Body of pancreas (tissue), 4 donors: ENCODE data around the gene POLR3K. TPM values are rescaled to one million over a fixed set of nuclear protein-coding genes. Genes with fewer than 3 reads are reported as not detected.
A peak's percentile ranks its signal among the peaks of the same experiment; 100 is the strongest.

Source experiments
- ATAC-seq: fragments of 150-250 bp; one replicate; pipeline ENCODE4 v1.9.1; 2016
- DNase-seq, 4 donors: peaks; one replicate each; pipeline ENCODE4 v3.0.0-alpha.2; 2019
- H3K27ac ChIP-seq, 4 donors: fragments of 200-600 bp; sonication (generic); 1 replicate in 3 of 4; 2 replicates in 1 of 4; pipeline versions ENCODE4 v1.5.1 to v1.6.1; 2016 to 2019; ENCODE audit warnings: mild to moderate bottlenecking in 1 of 4, mixed read lengths in 1 of 4, moderate library complexity in 1 of 4
- H3K27me3 ChIP-seq, 2 donors: fragments of 200-600 bp; sonication (generic); one replicate each; pipeline ENCODE4 v1.6.0; 2016; ENCODE audit warnings: mild to moderate bottlenecking in 1 of 2
- H3K36me3 ChIP-seq, 2 donors: fragments of 200-600 bp; sonication (generic); replicated peaks in 1 of 2; 2 replicates each; pipeline ENCODE4 v1.5.1; 2016; ENCODE audit warnings: low read depth in 2 of 2; ENCODE audit not compliant: insufficient read depth in 1 of 2
- H3K4me1 ChIP-seq: fragments of 200-600 bp; sonication (generic); one replicate; pipeline ENCODE4 v1.6.0; 2016
- H3K4me3 ChIP-seq, 2 donors: fragments of 200-600 bp; sonication (generic); 1 replicate in 1 of 2; 2 replicates in 1 of 2; pipeline ENCODE4 v1.5.1; 2016 to 2019
- H3K9me3 ChIP-seq, 3 donors: fragments of 200-600 bp; sonication (generic); 1 replicate in 2 of 3; 2 replicates in 1 of 3; pipeline ENCODE4 v1.5.1; 2016
- CTCF ChIP-seq, 7 experiments: fragments of 450-650 bp in 4 of 7; fragments of 200-600 bp in 3 of 7; sonication (generic) in 3 of 7; IDR thresholded peaks; one replicate each; pipeline ENCODE4 v1.5.1; 2016 to 2019; ENCODE audit warnings: antibody characterized with exemption in 7 of 7
- POLR2A ChIP-seq, 3 donors: fragments of 450-650 bp; IDR thresholded peaks; one replicate each; pipeline ENCODE4 v1.6.1; 2016; ENCODE audit warnings: antibody characterized with exemption in 3 of 3, mild to moderate bottlenecking in 2 of 3
- WGBS, 2 donors: methylation state at CpG; one replicate each; pipeline ENCODE4 v1.1.5; 2017; 5-methylcytosine and 5-hydroxymethylcytosine counted together
- intact Hi-C: fragments of 100-400 bp; cut with DNase I; formaldehyde crosslinking; loops from one replicate; pipeline ENCODE4 v1.15.1; 2023
- total RNA-seq, 2 donors: library from RNA; depleted of rRNA; stranded (reverse); fragments of >200 nt; gene quantifications; one replicate each; pipeline ENCODE4 v1.1.0, GENCODE V29; 2016

Gene POLR3K
- total RNA-seq, 2 donors from 2014 or later = 2.6 to 5.6 TPM

DNA sequence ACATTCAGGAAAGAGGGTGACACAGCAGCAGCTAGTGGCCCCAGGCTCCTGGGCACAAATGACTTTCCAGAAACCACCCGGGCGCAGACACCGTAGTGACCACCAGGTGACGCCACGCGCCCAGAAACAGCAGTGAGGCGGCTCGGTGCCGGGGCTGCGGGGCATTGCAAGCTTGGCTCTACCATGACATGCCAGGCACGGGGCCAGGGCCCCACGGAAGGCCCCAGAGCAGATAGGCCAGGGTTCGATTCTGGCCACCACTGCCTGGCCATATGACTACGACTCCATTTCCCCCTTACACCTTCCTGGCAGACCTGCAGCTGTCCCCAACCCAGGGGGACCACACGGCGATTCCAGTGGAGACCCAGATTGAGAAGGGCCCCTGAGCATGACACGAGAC, 12.3 kb upstream of the POLR3K start:
- ATAC-seq = peak; percentile 85
- Histone ChIP-seq H3K36me3 (no peaks in the 10 kb centered on the region), H3K27me3 (no peaks in the 10 kb centered on the region), H3K4me1 (peaks cover 24% of the 10 kb centered on the region), H3K4me3 (no peak overlapping the region), H3K27ac (no peak overlapping the region), H3K9me3 (no peaks in the 10 kb centered on the region)
- intact Hi-C loops = no loop called here
- TF ChIP-seq CTCF (IDR thresholded peaks at IDR 0.05) = peak; percentile 90 to 98 (median 95)
- no peak for TF ChIP-seq POLR2A (IDR thresholded peaks at IDR 0.05)
- peak; percentile 86 to 92 (median 87) for DNase-seq
- WGBS, 2 donors = 14 to 35% methylated on average over 7 to 17 of the region's 17 CpGs

- ATAC-seq = no peak
- H3K27ac ChIP-seq = no peak overlapping the region
- no peaks in the 10 kb centered on the region for H3K36me3 ChIP-seq
- TF ChIP-seq POLR2A (IDR thresholded peaks at IDR 0.05) (no peak), CTCF (IDR thresholded peaks at IDR 0.05) (no peak)
- H3K9me3 ChIP-seq = no peaks in the 10 kb centered on the region
- H3K4me1 ChIP-seq = peaks cover 16% of the 10 kb centered on the region
- intact Hi-C loops = no loop called here
- H3K27me3 ChIP-seq = no peaks in the 10 kb centered on the region
- DNase-seq = no peak
- WGBS, 2 donors = 75 to 80% methylated on average over 9 of the region's 9 CpGs
- H3K4me3 ChIP-seq = no peak overlapping the region
Measured at GRCh38 chr16:64914-65255, 11.5 kb upstream of the POLR3K start.

DNA sequence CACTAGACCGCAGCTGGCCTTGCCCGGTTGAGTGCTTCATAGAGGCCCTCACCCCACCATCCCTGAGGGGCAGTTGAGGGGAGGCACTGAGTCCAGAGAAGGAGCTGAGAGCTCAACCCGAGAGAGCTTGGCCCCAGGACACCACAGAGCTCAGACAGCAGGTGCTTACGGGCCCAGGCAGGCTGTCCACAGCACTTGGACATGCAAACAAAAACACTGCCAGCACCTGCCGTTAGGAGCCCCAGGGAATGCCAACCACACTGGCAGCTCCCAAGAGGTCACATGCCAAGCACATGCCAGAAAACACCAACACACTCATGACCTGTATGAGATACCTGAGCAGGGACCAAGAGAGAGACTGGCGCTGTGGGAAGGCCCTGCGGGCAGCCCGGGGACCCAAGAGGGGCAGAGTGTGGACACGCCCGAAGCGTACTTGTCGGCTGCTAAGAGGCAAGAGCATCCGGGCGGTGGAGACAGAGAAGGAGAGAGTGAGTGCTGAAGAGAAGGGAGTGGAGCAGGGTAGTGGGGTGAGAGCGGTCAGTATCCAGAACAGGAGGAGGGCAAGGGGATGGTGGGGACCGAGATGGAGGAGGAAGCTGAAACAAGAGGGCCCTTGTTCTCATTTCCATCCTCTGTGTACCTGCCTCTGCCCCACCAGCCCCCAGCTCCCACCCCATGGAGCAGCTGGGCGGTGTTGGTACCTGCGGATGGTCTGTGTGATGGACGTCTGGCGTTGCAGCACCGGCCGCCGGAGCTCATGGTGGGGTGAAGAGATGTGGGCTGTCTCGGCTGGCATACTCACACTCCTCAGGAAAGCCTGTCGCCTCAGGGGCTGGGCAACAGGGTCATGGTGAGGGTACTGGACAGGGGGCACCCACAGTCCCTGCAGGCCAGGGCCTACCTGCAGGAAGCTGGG, 10.8 kb upstream of the POLR3K start:
- no peaks in the 10 kb centered on the region for H3K9me3 ChIP-seq
- H3K27ac ChIP-seq = no peak overlapping the region
- no peak overlapping the region for H3K4me3 ChIP-seq
- no peaks in the 10 kb centered on the region for H3K27me3 ChIP-seq
- peaks cover 11% of the 10 kb centered on the region for H3K4me1 ChIP-seq
- no peak for TF ChIP-seq POLR2A (IDR thresholded peaks at IDR 0.05)
- intact Hi-C loops = no loop called here
- DNase-seq (no peak), ATAC-seq (no peak)
- WGBS, 2 donors = 88 to 91% methylated on average over 15 to 22 of the region's 25 CpGs
- peaks cover 0 to 3% of the 10 kb centered on the region in 2 donors for H3K36me3 ChIP-seq

DNA sequence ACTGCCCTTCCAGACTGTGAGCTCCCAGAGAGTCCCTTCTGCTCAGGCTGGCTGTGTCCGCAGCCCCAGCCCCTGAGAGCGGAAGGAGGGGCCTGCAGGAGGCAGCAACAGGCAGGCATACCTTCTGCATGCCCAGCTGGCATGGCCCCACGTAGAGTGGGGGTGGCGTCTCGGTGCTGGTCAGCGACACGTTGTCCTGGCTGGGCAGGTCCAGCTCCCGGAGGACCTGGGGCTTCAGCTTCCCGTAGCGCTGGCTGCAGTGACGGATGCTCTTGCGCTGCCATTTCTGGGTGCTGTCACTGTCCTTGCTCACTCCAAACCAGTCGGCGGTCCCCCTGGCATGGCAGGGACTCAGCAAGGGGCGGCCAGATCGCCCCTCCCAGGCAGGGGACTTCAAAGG, 10.1 kb upstream of the POLR3K start:
- peaks cover 7% of the 10 kb centered on the region for H3K4me1 ChIP-seq
- WGBS, 2 donors = 91 to 100% methylated on average over 1 to 12 of the region's 16 CpGs
- DNase-seq (no peak), ATAC-seq (no peak)
- TF ChIP-seq CTCF (IDR thresholded peaks at IDR 0.05) (no peak), POLR2A (IDR thresholded peaks at IDR 0.05) (no peak)
- no peak overlapping the region for H3K27ac ChIP-seq
- H3K36me3 ChIP-seq = peaks cover 0 to 3% of the 10 kb centered on the region in 2 donors
- intact Hi-C loops = no loop called here
- no peaks in the 10 kb centered on the region for H3K9me3 ChIP-seq
- no peak overlapping the region for H3K4me3 ChIP-seq
- no peaks in the 10 kb centered on the region for H3K27me3 ChIP-seq

- H3K4me3 ChIP-seq = no peak overlapping the region
- TF ChIP-seq POLR2A (IDR thresholded peaks at IDR 0.05) = no peak
- TF ChIP-seq CTCF (IDR thresholded peaks at IDR 0.05) = no peak
- H3K27ac ChIP-seq = no peak overlapping the region
- no peak for ATAC-seq
- DNase-seq = no peak
- peaks cover 7% of the 10 kb centered on the region for H3K4me1 ChIP-seq
- H3K27me3 ChIP-seq = no peaks in the 10 kb centered on the region
- 82 to 95% methylated on average over 3 to 21 of the region's 21 CpGs for WGBS, 2 donors
- H3K36me3 ChIP-seq = peaks cover 0 to 3% of the 10 kb centered on the region in 2 donors
- intact Hi-C loops = no loop called here
- no peaks in the 10 kb centered on the region for H3K9me3 ChIP-seq
Measured at GRCh38 chr16:62968-63391, 9.6 kb upstream of the POLR3K start.
